NCI-H510A treated with DMSO at 0.1 percent for 48 hours (cell line): ENCODE data around the gene MRPS9.

ENCODE experiments used
- DNase-seq: peaks from one replicate; lab custom pipeline; 2025; lab: John Stamatoyannopoulos, UW

MRPS9 gene

GRCh38 chr2:105037572-105038382 is at the start of gene MRPS9:
MRPS9 (plus strand) TSS chr2:105038069; CDS start chr2:105038093, 24 bp downstream.
- peak; percentile 93 for DNase-seq

GRCh38 chr2:105005181-105005951 is 32.5 kb upstream of the MRPS9 start:
- DNase-seq, result peak; percentile 58

- no peak for DNase-seq
Measured at GRCh38 chr2:105007367-105007766, 30.5 kb upstream of the MRPS9 start.

- DNase-seq, result no peak
Measured at GRCh38 chr2:105032476-105032875, 5.4 kb upstream of the MRPS9 start.

GRCh38 chr2:105034170-105034569 is 3.7 kb upstream of the MRPS9 start:
- DNase-seq, result no peak

- peak; percentile 17 for DNase-seq
Measured at GRCh38 chr2:105038383-105039061, 653 bp downstream of the MRPS9 start.

- DNase-seq, result no peak
Measured at GRCh38 chr2:105039559-105039958, 1.7 kb downstream of the MRPS9 start.

GRCh38 chr2:105042189-105042588 is 4.3 kb downstream of the MRPS9 start:
- no peak for DNase-seq

- DNase-seq, result no peak
Measured at GRCh38 chr2:105052773-105053172, 14.9 kb downstream of the MRPS9 start.

GRCh38 chr2:105055613-105056012 is 17.7 kb downstream of the MRPS9 start:
- DNase-seq, result no peak

GRCh38 chr2:105056245-105056644 is 18.4 kb downstream of the MRPS9 start:
- no peak for DNase-seq

GRCh38 chr2:105057005-105057404 is 19.1 kb downstream of the MRPS9 start:
- no peak for DNase-seq

- no peak for DNase-seq
Measured at GRCh38 chr2:105061560-105061959, 23.7 kb downstream of the MRPS9 start.

GRCh38 chr2:105062158-105062557 is 24.3 kb downstream of the MRPS9 start:
- no peak for DNase-seq

- no peak for DNase-seq
Measured at GRCh38 chr2:105068387-105068786, 30.5 kb downstream of the MRPS9 start.

- no peak for DNase-seq
Measured at GRCh38 chr2:105068875-105069274, 31.0 kb downstream of the MRPS9 start.

- peak; percentile 65 for DNase-seq
Measured at GRCh38 chr2:105070010-105070865, 32.4 kb downstream of the MRPS9 start.

- no peak for DNase-seq
Measured at GRCh38 chr2:105071379-105071778, 33.5 kb downstream of the MRPS9 start.

GRCh38 chr2:105072039-105072438 is 34.2 kb downstream of the MRPS9 start:
- DNase-seq, result no peak

GRCh38 chr2:105073591-105073990 is 35.7 kb downstream of the MRPS9 start:
- no peak for DNase-seq

- no peak for DNase-seq
Measured at GRCh38 chr2:105076121-105076520, 38.3 kb downstream of the MRPS9 start.
